ENCODE results near the gene MORC3.

MORC3 gene

GRCh38 chr21:36423771-36424433 is 103.9 kb downstream of the MORC3 start:
- DNase-seq: no peak

GRCh38 chr21:36424592-36424991 is 104.6 kb downstream of the MORC3 start:
- DNase-seq: no peak

- peak; percentile 48 for DNase-seq
These were observed 105.3 kb downstream of the MORC3 start for GRCh38 chr21:36425286-36425685.

All from right hindlimb (tissue), 1 donor.